Panc1 (cell line): ENCODE measurements around the gene ITIH5.

ENCODE experiments used
- CTCF ChIP-seq: fragments of 450-650 bp; IDR thresholded peaks from 2 replicates; pipeline ENCODE4 v1.5.1; 2017; ENCODE audit warnings: mild to moderate bottlenecking
- SIN3A ChIP-seq: IDR thresholded peaks from 2 replicates; pipeline ENCODE4 v1.6.1; 2012; ENCODE audit warnings: low read depth, mild to moderate bottlenecking, low read length, moderate library complexity, borderline replicate concordance; ENCODE audit not compliant: insufficient read depth
- TCF7L2 ChIP-seq: IDR thresholded peaks from 2 replicates; pipeline ENCODE4 v1.6.1; 2011; ENCODE audit warnings: mild to moderate bottlenecking, low read depth, low read length, inconsistent platforms

- no peak for TF ChIP-seq CTCF
- TF ChIP-seq TCF7L2, result no peak
- TF ChIP-seq SIN3A, result no peak
Observed at GRCh38 chr10:7625836-7626235, 40.9 kb downstream of the ITIH5 start.
